NCI-H446 treated with DMSO at 0.1 percent for 48 hours (cell line): Measurements from ENCODE around the gene MFRP.
"Not testable (repeated sequence)": the region's sequence is repeated elsewhere in the genome, so short reads cannot be mapped to it uniquely, and the experiment has no call there.

Experiments
- DNase-seq: peaks from one replicate; lab custom pipeline; 2025; lab: John Stamatoyannopoulos, UW

MFRP gene

GRCh38 chr11:119346605-119347004, at the start of gene MFRP:
Gene MFRP, minus strand, starts transcription at chr11:119346705. Its CDS starts 192 bp downstream, at chr11:119346513.
- no peak for DNase-seq

DNA sequence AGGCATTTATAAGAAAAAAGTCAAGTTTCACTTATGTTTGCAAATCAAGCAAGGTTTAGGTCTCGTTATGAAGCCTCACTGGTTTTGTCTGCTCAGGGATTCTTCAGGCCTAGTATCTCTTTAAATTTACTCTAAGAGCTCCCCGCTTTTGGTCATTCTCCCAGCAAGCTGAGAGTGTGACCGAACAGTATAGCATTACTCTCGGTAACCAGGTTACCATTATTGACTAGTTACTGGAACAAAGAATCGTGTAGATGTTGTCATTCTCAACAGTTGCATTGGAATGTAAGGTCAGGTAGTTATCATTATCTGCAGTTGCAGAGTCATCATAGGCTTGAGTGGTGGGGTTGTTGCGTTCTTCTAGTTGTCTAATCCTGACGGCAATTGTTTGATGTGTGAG, 44.8 kb upstream of the MFRP start:
- no peak for DNase-seq

- DNase-seq, result no peak
Observed at GRCh38 chr11:119389611-119390254, 43.2 kb upstream of the MFRP start.

GRCh38 chr11:119388103-119388502, 41.6 kb upstream of the MFRP start:
- DNase-seq, result no peak

DNA sequence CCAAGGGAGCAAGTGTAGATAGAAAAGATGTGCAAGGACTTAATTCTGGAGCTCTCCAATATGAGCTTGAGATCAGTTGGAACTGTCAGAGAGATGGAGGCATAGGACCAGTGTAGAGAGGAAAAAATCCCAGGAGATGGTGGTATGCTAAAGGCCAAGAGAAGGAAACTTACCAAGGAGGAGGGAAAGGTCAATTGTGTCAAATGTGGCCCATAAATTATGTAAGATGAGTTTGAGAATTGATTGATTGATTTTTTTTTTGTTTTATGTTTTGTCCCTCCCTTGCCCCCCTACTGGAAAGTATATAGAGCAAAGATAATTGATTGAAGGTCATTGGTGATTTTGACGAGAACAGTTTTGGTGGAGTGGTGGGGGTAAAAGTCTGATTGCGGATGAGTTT, 37.8 kb upstream of the MFRP start:
- DNase-seq, result no peak

GRCh38 chr11:119382513-119382912, 36.0 kb upstream of the MFRP start:
- not testable (repeated sequence) for DNase-seq

DNA sequence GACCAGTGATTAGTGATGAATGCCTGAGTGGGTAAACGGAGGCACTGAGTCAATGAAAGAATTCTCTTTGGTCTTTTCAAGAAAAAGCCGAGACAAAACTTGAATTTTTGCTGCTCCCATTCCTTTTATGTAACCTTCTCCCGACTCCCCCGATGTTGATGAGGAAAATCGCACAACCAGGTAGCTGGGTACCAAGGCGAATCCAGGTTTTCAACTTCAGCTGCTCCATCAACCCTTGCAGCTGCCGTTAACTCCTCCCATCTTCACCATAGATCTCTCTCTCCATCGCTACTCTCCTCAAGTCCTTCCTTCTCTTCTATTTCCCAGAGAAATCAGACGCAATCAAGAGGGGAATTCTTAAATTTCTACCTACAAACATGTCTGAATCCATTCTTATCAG, 35.6 kb upstream of the MFRP start:
- no peak for DNase-seq

DNA sequence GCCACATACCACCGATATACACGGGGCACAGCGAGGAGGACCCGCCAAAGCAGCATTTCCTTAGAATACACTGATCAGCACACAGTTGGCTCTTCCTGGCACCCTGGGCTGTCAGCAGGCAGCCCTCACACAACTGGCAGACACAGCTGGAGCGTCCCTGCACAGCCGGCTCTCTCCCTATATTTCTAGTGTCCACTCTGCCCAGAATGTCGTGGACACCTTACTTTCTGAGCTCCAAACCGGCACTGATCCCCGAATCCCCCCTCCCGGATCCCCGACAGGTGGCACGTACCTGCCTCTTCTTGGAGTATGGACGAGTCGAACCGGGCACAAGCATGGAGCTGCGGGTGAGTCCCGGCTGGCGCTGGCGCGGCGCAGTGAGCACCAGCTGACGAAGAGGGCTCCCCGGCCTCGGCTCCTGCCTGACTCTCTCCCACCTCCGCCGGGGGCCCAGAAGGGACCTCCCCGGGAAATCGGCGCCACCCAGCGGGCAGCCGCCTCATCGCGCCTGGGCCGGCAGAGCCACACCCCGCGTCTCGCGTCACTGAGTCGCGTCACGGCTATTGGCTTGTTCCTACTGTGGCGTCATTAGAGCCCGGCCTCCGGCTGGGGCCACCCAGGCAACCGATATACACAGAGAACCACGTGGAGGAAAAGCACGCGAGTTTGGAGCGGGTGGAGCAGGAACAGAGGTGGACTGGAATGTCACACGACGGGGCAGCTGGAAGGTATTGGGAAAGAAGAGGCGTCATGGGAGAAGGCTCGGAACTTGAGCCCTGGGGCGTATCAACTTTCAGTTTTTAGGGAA, 34.9 kb upstream of the MFRP start, which contains the start of gene USP2:
TSS of gene USP2 (minus strand) at position 510 of the 808 bp plus-strand sequence. CDS start 8,210 bp downstream, outside the sequence.
- peak; percentile 89 for DNase-seq

- DNase-seq, result no peak
Observed at GRCh38 chr11:119380827-119381180, 34.3 kb upstream of the MFRP start.

DNA sequence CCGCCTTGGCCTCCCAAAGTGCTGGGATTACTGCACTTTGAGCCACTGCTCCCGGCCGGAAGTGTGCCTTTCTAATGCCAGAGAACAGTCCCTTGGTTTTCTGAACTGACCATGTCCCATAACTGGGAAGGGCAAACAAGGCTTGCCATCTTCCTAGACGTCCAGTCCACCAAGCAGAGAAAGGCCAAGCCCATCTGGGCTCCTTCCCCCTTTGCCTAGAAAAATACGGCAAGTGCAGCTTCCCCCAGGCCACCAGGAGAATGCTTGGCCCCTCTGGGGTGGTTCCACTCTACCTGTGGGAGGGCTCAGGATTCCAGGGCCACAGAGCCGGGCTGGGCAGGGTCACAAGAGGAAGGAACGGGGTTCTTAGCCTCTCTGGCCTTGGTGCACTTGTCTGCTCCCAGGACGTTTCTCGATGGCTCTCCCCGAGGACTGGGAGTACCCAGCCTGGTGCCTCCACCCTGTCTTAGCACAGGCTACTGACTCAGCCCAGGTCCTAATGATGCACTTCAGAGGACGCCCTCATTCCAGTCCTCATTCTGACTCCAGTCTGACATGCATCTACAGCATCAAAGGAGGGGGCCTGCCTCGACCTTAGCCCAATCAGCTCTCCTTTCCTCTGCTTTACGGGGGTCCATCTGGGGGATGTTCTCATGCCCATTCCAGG, 33.8 kb upstream of the MFRP start:
- DNase-seq, result no peak

DNA sequence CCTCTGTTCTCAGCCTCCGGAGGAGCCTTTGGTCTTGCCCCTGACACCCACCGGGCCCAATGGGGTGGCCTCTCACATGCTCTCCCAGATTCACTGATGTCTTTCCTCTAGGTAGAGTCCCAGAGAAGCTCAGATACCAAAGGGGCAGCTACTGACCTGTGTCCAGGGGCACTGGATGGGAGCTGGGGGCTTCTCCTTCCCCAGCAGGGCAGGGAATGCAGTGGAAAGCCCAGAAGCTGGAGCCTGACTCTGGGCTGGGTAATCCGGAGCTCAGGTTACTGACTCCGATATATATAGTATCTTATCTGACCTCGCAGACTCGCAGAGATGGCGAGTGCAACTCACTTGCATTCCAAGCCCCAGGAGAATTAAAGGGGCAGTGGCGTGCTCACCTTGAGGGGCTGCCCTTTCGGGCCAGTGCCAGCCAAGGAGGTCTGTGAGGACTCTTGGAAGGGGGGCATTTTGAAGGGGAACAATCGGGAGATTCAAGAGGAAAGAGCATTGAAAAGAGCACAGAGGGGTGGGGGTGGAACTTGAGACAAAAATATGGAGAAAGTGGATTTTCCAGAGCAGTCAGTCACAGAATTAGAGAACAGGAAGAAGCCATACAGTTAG, 32.5 kb upstream of the MFRP start:
- no peak for DNase-seq

GRCh38 chr11:119377961-119378667, 31.6 kb upstream of the MFRP start:
- no peak for DNase-seq

DNA sequence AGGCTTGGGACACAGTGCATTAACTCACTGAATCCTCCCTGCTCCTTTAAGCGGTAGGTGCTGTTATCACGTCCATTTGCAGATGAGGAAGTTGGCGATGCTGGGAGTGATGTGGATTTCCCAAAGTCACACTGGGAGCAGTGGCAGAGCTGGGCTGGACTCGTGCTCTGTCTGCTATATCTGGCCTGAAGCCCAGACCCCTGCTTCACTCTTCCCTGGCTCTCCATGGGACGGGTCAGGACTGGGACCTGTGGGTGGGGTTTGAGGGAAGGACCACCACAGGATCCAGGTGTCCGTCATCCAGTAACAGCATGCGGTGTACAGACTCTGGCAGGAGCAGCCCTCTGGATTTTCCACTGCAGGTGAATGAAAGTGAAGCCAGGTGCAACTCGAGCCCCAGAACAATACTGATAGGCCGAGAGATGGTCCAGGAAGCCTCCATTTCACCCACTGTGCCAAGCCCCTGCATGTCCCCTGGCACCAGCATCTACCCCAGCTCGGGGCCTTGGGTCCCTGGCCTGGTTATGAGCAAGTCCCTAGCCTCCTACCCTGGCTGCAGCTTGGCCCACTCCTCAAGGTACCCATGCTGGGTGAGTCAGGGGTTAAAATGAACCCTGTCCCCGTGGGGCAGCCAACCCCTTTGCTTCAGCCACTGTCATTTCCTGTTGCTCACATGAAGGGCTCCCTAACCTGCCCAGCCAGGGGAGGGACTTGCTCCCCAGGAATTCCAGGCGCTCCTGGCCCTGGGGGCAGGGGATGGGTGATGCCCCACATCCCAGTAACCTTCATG, 30.8 kb upstream of the MFRP start:
- DNase-seq, result no peak

DNA sequence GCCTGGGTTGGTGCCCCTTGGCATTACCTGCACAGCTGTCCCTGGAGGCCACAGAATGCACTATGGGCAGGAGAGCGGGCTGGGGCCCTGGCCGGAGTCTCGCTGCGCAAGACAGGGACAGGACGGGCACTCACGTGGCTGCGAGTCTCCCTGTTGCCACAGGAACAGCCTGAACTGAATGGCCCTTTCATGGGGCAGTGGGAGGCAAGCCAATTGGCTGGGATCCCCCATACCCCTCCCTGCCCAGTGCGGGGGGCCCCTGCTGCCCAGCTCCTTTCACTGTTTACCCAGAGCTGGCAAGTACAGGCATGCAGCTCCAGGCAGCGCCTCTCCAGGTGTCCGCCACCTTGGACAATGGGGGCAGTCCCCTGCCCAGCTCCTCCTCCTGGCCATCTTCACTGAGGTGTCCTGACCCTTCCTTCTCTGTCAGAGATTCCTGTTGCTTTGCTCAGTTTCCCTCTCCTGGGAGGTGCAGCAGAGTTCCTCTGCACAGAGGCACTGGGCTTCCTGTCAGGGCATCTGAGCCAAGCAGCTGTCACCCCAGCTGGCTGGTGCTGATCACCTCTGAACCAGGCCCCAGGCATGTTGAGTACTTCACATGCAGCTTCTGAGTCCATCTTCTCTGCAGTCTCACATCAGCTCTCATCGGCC, 29.8 kb upstream of the MFRP start:
- peak; percentile 59 for DNase-seq

DNA sequence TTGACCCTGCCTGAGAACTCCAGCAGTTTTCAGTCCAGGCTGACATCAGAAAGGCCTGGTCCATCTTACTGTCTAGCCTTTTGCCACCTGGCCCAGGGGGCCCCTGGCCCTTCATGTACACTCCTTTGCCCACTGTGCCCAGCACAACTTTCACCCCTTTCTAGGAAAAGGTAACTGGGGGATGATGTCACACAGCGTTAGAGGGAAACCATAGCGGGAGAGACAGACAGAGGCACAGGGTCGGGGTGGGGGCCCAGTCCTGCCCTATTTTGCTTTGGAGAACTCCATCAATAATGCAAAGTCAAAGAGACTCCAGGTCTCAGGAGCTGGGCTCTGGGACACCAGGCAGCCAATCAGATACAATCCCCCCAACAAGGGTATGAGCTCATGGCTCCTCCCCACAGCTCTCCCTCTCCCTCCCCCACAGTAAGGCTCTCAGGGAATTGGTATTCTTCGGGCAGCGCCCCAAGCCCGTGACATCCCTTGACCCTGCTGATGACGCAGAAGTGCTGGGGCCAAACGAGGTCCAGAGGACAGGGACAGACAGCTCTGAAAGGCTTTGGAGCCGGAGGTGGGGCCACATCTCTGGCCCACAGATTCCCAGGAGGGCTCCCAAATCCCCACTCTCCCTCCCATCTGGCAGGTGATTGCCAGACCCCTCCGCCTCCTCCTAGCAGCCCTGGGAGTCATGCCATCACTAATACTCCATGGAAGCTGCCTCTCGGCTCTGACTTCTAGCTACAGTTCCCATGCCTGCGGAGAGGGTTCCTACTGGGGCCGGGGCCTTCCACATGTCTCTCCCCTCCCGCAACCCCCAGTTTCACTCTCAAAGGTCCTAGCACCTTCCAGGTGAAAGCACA, 29.1 kb upstream of the MFRP start:
- DNase-seq, result peak; percentile 84

GRCh38 chr11:119374632-119375336, 28.3 kb upstream of the MFRP start:
- DNase-seq, result peak; percentile 46

DNA sequence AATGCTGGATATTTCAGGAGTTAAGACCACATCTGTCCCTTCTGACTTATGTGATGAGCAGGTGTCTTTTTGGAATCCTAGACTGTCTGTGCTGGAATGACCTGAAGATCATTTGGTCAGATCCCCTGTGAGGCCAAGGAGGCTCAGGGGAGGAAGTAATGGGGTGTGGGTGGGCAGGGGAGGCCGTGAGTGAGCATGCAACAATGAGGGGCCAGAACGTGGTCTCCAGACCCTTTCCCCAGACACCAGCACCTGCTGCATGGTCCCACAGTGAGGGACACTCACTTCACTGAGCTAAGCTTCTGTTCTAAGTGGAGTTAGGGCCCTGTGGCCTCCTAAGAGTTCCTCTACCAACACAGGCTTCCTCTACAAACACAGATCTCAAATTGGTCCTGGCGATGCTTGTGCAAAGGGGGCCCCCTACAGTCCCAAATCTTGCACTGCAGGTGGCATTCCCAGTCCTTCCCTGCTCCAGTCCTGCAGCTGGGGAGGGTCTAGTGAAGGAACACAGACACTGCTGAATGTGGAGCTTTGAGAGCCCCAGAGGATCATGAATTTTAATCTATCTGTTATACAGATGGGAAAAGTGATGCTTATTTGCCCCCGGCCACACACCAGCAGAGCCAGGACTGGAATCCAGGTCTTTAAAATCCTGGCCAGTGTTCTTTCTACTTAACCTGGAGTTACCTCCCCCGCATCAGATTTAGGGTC, 27.6 kb upstream of the MFRP start:
- DNase-seq, result peak; percentile 54
